ENCODE results near the gene ABHD2.
"Not testable (repeated sequence)": the region's sequence is repeated elsewhere in the genome, so short reads cannot be mapped to it uniquely, and the experiment has no call there.

Gene ABHD2

DNA sequence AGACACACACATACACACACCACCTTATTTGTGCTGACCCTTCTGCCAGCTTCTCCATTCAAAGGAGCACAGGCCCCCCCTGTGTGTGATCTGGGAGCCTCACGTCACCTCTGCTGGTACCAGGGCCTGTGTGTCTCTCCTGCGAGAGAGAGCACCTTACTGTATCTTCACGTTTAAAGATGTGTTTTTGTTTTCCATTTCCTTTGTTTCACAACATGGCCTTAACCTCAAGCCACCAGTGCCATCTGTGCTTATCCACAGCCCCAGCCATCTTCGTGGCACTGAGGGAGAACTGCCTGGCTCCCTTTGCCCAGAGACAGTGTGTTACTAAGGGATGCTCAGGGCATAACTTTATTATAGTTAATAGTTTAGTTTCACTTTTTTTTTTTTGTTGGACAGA, 52.3 kb downstream of the ABHD2 start:
- no peak for DNase-seq

DNA sequence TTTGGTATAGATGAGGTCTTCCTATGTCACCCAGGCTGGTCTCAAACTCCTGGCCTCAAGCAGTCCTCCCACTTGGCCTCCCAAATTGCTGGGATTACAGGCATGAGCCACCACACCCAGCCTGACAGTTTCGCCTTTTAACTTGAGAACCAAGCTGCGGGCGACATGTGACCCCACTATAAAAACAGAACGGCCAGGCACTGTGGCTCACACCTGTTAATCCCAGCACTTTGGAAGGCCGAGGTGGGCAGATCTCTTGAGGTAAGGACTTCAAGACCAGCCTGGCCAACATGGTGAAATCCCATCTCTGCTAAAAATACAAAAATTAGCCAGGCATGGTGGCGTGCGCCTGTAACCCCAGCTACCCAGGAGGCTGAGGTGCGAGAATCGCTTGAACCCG, 52.9 kb downstream of the ABHD2 start:
- DNase-seq, result not testable (repeated sequence)

DNA sequence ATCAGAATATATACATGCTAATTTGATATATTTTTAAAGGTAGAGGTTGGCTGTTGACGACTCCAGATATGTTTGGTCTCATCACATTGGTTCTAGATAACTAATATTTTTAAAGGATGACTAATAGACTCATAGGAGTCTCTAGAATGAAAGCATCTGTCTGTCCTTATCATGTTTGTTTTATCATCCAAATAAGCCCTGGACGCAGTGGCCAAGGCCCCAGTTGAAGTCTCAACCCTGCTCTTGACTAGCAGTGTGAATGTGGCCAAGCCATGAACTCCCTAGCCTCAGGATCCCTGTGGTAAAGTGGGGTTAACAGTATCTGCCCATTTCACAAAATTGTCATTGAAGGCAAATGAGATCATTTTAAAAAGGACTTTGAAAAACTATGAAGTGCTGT, 53.6 kb downstream of the ABHD2 start:
- no peak for DNase-seq

DNA sequence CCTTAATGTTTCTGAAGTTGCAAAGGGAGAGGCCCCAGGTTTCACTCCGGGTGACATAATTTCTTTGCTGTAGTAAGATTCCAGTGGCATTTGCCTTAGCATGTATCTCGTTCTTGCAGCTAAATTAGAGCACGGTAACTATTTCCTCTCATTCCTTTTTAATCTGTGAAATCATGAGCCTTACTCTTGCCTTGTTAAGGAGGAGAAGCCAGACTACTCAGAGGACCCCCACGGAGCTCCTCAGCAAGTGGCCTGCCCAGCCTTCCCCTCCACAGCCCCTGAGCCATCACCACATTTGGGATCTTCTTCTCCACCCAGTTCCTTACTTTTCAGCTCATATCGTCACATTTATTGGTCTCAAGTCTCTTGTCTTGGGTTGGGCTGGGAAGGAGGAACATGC, 54.2 kb downstream of the ABHD2 start:
- no peak for DNase-seq

DNA sequence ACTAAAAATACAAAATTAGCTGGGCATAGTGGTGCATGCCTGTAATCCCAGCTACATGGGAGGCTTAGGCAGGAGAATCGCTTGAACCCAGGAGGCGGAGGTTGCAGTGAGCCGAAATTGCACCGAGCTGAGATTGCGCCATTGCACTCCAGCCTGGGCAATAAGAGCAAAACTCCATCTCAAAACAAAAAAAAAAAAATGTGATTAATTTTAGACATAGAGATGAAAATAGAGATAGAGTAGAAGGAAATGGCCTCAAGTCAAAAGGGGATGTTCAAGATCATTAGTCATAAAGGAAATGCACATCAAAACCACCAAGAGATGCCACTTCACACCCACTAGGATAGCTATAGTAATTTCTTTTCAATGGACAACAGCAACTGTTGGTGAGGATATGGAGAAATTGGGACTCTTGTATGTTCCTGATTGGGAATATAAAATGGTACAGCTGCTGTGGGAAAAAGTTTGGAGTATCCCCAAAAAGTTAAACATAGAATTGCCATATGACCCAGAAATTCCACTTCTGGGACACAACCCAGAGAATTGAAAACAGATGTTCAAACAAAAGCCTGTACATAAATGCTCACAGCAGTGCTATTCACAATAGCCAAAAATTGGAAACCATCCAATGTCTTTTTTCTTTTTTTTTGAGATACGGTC, 55.4 kb downstream of the ABHD2 start:
- no peak for DNase-seq

DNA sequence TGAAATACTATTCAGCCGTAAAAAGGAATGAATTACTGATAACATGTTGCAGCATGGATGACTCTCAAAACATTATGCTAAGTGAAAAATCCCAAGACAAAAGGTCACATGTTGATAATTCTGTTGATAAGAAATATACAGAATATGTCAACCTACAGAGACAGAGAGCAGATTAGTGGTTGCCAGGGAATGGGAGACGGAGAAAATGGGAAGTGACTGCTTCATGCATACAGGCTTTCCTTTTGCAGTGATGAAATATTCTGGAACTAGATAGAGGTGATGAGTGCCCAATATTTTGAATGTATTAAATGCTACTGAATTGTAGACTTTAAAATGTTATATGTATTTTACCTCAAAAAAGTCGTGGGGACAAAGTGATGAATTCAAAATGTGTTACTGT, 56.2 kb downstream of the ABHD2 start:
- no peak for DNase-seq

DNA sequence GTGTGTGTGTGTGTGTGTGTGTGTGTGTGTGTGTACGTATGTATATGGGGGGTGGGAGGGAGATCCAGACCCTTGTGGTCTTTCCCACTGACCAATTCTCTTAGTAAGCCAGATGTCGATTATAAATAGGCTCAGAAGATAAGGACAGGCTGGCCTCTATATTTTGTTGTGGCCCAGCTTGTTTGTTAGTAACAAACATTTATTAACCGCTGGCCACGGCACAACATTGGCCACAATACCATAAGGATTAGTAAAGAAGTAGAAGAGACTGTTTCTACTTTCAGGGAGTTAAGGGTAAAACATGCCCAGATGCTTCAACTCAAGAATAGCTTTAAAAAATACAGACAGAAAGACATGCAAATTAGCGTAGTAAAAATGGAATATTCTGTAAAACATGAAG, 58.1 kb downstream of the ABHD2 start:
- DNase-seq, result no peak

DNA sequence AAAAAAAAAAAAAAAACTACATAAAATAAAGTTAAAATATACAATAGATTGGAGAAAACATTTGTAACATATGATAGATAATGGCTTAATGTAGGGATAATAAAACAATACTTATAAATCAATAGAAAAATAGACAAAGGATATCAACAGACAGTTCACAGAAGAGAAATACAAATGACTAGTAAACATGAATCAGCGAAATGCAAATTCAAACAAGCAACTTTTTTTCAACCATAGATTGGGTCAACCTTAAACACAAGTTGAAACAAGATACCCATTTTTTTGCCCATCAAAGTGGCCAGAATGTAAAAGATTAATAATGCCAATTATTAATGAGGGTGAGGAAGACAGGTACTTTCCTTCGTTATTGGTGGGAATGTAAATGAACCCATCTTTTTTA, 59.9 kb downstream of the ABHD2 start:
- DNase-seq, result no peak

DNA sequence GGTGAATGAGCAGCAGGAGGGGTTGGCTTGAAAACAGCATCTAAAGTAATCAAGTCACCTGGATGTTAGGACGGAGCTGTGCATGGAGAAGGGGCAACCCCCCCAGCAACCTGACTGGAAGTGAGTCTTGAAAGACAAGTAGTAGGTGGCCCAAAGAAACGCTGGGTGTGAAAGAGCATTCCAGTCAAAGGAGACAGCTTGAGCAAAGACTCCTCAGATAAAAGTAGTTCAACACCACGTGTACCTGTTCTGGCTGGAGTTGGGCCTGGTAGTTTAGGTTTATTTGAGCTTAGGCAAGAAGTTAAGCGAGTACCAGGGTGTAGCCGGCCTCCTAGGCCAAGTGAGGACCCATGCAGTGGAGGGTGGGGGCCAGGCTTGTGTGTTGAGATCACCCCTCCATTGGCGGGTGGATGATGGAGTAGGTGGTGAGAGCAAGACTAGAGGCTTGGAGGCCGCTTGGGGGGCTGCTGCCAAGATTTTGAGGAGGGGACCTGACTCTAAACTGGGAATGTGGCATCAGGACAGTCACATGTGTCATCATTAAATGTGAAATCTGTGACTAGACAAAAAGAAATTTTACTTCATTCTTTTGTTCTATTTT, 61.3 kb downstream of the ABHD2 start:
- DNase-seq, result no peak

DNA sequence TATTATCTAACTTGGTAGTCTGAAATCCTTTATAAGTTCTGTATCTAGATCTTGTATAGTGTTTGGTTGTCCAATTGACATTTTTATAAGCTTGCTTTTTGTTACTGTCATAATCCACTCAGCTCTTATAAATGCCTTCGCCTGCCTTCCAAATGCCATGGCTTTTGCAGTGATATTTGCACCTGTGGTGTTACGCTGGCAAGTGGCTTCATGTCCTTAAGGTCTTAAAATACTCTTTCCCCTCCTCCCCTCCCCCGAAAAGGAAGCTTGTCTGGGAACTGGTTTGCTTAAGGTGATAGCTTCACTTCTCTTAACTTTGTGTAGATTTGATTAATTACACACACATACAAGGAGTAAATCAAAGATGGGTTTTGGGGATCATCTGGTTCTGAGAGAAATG, 62.0 kb downstream of the ABHD2 start:
- DNase-seq, result no peak

DNA sequence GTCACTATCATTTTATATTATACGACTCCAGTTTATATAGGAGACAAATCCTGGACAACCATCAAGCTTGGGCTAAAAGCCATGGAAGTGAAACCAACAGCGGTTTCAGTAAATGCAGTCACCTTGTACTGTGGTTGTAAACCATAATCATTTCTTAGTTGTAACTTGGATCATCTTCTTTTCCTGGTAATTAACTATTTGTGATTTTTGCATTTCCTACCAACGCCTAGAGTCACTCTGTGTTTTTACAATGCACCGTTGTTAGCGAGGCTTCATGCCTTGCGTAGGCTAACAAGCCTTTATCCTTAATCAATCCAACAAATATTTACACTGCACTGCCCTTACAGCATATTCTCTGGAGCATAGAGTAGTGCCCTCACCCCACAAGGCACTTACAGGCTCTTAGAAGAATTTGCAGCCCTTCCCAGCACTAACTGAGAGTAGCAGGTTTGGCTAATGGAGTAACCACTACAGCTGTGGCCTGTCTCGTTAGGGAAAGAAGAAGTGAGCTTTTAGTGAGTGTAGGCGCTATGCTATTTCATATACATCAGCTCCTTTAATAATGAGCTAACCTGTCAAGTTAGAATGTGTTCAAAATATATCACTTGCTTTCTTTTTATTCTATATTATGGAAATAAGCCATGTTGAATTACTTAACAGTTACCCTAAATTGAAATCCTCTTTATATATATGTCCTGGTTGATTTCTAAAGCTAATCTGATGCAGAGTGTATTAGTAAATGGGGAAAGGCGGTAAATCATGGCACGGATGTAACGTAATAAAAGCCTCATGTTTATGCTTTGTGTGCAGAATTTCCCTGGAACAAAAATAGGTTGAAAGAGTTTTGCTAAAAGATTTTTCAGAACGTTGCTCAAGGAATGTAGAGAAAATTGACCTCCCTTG, 62.8 kb downstream of the ABHD2 start:
- DNase-seq, result no peak

DNA sequence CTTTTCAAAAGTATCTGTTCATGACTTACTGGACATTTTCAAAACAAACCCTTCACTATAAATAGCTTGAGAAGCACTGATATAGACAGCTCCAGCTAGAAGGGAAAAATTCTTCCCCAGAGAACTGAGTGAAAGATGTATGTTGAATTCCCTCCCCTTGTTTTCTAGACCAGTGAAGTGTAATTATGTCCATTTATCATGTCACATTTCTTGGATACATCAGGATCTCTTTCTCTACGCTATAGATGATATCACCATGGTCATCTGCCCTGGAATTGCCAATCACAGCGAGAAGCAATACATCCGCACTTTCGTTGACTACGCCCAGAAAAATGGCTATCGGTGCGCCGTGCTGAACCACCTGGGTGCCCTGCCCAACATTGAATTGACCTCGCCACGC, 66.9 kb downstream of the ABHD2 start:
- no peak for DNase-seq

DNA sequence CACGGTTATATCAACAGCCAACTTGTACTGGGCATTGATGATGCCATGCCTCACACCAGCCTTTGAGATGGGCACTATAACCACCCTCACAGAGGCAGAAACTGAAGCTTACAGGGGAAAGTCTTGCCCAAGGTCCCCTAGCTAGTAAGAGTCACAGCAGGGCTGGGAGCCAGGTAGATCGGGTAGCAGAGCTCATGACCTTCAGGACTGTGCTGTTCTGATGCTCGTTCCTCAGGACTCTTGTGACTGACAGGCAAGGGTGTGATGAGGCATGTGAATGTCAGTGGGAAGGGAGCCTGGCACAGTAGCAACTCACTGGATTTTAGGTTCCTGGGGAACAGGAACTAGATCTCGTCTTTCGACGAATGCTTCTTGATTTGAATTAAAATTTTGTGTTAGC, 67.4 kb downstream of the ABHD2 start:
- no peak for DNase-seq

DNA sequence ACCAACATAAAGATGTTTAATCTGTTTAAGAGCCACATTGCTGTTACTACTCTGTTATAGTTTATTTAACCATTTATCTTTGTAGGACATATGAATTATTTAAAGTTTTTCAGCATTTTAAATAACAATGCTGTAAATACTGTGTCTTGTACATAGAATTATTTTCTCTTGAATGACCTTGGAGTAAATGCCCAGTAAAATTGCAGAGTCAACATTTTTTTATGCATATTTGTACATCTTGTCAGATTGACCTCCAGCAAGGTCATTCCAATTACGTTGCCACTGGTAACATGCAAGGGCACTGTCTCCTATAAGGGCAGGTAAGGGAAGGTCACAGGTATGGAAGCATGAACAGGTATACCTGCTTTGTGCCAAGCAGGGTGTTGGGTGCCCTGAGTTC, 68.8 kb downstream of the ABHD2 start:
- no peak for DNase-seq

DNA sequence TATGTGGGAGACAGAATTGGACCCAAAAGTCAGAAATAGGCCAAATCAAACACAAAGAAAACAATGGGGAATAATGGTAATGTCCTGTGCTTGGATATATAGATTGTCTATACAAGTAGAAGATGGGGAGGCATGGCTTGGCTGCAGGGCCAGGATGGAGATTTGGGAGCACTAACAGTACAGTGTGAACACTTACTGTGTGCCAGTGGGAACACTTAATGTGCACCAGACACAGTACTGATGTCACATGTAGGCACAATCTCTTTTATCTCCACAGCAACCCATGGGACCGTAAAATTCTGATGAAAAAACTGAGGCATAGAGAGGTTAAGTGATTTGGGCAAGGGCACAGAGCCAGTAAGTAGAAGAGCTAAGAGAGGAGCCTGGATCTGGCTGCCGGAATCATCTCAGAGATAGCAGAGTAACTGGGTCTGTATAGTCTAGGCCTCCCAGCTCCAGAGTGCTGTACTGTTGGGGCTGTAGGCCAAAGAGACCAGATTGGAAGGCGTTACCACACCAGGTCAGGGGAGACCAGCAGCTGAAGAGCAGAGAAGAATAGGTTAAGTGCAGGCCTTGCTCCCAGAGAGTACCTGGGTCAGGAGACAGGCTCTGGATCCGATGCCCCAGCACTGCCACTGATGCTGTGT, 69.8 kb downstream of the ABHD2 start:
- DNase-seq, result no peak

DNA sequence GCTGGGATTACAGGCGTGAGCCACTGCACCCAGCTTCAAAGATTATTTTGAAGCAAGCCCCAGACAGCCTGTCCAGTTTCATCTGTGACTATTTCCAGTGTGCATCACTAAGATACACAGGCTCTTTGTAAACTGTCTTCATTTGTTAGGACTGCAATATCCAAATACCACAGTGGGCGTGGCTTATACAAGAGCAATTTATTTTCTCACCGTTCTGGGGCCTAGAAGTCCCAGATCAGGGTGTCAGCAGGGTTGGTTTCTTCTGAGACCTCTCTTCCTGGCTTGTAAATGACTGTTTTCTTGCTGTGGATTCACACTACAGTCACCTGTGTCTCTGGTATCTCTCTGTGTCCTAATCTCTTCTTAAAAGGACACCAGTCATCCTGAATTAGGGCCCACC, 73.4 kb downstream of the ABHD2 start:
- DNase-seq, result no peak

DNA sequence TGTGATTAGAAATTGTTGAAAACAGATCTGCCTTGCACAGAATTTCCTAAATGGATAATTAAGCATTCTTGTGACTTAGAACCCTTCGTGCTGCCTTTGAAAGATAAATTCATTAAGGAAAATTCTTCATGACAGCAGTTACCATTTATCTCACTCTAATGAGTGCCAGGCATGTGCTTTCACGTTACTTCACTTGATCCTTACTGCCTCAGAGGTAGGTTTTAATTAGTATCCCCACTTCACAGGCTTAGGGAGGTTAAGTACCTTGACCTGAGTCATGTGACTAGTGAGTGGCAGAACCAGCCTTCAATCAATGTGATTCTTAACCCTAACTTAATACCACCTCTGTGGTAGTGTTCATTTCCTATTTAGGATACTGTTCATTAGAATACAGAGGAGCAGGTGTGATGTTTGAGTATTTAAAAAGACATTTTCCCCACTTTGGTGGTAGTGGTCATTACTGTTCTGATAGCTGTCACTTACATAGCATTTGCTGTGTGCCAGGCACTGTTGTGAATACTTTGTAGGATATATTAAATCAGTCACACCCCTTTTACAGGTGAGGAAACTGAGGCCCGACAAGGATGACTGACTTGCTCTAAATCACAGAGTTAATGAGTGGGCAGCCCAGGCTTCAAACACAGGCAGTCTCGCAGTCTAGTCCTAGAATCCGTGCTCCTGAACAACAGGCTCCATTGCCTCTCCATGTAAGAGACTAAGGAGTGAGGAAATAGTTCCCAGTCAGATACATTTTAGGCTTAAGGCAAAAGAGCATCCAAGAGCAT, 75.2 kb downstream of the ABHD2 start:
- no peak for DNase-seq

DNA sequence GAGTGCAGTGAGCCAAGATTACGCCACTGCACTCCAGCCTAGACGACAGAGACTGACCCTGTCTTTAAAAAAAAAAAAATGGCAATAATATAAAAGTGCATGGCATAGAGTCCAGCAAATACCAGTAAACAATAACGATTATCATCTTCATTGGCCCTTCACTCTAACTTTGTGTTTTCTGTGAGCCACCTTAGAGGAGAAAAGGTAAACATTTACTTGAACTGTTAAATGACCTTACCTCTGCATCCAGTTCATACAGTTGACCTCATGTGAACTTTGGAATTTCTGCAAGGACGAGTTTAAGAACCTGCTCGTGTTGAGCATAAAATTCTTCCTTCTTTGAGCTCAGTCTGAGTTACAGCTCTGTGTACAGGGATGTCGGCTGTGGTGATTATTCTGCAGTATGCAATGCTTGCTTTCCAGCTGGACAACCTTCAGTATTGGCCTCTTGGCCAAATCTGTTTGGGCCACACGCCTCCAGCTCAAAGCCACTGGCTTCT, 76.5 kb downstream of the ABHD2 start:
- DNase-seq, result no peak

DNA sequence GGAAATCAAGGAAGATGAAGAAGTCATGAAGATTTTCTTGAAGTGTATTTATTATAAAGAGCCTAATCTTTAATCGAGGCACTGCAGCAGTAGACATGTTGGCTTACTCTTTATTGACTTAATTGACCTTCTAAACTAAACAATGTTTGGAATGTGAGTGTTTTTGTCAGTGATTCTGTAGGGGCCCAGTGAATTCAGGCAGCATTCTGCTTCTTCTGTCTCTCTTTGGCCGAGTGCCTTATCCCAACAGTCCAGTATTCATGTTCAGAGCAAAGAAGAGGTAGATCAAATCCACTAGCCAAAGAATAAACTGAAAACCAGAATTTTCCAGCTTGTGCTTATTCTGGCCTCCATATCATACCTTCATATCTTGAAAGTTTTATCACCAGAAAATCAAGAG, 77.4 kb downstream of the ABHD2 start:
- no peak for DNase-seq

DNA sequence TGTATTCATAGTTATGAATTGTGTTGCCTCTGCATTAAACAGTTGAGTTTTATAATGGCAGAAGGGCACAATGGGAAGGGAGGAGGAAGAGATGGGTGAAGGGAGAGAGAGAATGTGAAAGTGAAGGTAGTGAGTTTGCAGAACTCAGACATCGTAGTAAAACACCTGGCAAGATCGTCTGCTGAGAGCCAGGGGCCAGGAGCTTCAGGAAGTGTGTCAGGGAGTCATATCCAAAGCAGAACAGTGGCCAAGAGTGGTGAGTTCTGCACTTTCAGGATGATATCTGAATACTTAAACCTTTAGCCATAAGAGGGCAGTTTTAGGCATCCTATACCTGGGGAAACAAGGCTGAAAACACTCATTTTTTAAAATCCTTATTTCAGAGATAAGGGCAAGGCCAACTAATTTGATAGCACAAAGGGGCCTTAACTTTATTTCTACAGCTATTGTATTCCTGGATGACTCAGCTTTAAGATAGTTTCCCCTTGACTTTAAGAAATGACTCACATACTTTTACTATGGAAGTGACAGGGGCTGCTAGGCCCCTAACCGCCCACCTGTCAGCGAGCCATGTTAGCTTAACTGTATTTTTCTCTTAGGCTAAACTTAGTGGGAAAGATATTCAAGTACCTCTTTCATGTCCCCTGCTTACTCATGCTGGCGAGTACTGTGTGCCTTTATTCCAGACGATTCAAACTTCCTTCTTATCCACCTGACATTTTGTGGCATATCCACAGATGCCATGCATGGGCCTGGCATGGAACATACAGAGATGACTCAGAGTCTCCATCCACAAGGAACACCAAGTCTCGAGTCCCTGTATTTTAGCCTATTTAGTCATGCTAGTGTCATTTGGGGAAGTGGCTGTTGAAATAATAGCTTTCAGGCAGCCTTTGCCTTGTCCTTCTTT, 79.3 kb downstream of the ABHD2 start:
- DNase-seq, result peak; percentile 72 to 81

DNA sequence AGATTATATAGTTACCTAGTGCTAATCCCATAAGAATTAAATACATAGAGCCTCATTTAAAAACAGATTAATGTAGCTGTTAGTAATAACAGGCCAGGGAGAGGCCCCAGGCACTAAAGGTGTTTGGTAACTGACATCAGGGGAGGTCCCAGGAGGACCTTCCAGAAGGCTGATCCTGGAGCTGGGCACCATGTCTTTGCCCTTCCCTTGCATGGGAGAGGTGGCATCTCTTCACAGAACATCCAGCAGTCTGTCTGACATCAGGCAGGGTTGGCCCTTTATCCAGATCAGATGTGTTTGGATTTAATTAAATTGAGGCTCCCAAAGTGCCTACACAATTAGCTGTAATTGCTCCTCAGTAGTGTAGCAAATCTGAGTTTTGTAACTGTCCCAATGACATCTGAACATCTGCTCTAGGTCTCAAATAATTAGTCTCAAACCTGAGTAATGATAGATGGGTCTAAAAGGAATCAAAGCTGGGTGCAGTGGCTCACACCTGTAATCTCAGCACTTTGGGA, 80.1 kb downstream of the ABHD2 start:
- DNase-seq, result no peak

Data from activated CD4-positive, alpha-beta T cell treated with anti-CD3 and anti-CD28 coated beads, Interleukin-2, amount 50 U/mL, for 48 hours (primary cell).